ENCODE results near the gene INSYN2B. TPM values are rescaled to one million over a fixed set of nuclear protein-coding genes. Genes with fewer than 3 reads are reported as not detected.

INSYN2B gene
- 0.17 to 0.37 TPM (median 0.34 TPM) in 5 replicates for total RNA-seq (2022; extraction: Qiagen RNA extraction)

DNA sequence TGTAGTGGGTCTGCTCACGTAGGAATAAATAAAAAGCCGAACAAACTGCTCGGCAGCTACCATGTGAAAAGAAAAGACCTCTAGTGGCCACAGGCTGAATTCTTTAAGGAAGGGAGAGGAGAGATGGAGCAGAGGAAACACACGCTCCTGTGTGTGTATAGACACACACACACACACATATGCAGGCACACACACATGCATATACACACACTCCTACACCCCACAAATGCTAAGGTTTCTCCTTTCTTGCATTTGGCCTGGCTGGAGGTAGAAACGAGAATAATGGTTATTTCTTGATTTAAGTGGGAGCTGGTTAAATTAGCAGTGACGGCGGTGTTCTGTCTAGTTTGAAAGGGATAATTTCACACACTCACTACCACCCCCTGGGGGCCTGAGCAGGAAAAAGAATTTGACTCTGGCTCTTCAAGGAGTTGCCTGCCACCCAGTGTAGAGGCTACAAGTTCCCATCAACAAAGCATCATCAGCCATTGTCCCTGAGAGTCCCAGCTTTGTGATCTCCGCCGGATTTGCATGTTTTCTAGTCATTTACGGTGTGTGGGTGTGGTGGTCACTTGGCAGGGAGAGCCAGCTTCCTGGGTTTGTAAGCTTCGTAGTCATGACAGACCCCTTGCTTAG is at the start of gene INSYN2B:
Gene INSYN2B (minus strand): TSS at position 78 of the 636 bp plus-strand sequence. CDS start 96,597 bp downstream, outside the sequence.

Other genes starting within 250 kb of the INSYN2B start
- not detected in 5 replicates for gene FOXI1, start 125.4 kb upstream of the INSYN2B start, total RNA-seq (2022; extraction: Qiagen RNA extraction)